ENCODE data around the gene OBP2A.

Gene OBP2A

DNA sequence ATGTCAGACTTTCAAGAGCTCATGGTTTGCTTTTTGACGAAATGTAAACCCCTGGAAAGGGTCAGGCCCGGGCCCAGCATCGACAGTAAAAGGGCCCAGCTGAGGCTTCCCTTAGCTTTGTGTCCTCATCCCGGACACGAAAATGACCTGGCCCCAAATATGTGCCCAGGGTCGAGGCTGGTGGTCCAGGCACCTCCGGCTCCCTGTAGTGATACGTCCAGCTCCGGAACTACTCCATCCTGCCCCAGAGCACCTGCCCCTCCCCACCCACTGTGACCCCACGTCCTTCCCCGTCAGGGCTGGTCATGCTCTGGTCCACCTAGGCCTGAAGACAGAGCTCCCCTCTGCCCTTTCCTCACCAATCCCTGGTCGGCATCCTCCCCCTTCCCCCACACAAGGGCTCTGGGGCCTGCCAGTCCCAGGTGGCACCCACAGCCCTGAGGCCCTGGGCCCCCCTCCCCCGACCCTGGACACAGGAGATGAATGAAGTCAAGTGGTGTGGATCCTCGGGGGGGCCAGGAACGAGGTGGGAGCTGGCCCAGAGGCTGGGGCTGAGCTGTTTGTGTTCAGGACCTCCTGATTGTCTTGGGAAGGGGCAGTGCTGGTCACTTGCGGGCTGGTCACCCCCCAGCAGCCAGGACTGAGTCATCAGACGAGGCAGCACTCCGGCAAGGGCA, 6.2 kb downstream of the OBP2A start:
- DNase-seq (ENCODE audit: low read depth): no peak

DNA sequence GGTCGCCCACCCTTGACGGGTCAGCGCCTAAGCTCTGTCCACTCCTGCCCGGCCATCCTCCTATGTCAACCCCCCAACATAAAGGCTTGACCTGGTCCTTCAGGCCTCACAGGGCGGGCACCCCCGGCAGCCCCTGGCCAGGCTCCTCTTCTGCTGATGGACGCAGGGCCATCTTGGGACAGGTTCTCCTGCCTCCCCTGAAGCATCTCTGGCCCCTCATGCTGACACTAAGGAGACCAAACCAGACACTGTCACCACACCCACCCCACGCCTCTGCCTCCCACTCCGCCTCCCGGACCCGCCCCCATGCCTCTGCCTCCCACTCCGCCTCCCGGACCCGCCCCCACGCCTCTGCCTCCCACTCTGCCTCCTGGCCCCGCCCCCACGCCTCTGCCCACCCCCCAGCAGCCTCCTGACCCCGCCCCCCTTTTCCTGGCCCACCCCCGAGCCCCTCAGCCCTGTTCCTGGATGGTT, 6.8 kb downstream of the OBP2A start:
- DNase-seq (ENCODE audit: low read depth): no peak

DNA sequence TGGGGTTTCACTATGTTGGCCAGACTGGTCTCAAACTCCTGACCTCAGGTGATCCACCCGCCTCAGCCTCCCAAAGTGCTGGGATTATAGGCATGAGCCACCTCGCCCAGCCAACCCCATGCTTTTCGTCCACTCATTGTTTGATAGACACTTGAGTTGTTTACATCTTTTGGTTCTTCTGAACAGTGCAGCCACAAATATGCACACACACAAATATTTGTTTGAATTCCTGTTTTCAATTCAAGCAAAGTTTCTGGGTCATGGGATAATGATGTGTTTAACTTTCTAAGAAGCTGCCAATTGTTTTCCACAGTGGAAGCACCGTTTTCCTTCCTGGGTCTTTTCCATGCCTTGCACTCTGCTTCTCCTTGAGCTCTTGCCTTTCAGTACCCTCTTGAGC, 8.8 kb downstream of the OBP2A start:
- DNase-seq (ENCODE audit: low read depth): peak; percentile 5

DNA sequence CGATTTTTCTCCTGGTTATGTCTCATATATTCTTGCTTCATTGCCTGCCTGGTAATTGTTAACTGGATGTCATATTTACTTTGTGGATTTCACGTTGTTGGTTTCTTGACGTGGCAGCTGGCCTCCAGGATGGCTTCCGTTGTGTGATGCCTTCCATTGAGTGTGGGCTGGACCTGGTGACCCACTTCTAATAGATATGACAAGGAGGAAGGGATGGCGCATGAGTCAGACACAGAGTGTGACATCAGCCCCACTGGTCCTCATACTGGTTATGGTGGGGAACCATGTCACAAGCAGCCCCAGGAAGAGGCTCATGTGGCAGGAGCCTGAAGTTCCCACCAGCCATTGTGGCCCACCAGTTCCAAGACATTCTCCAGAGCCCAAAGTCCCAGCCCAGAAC, 9.3 kb downstream of the OBP2A start:
- DNase-seq (ENCODE audit: low read depth): no peak

DNA sequence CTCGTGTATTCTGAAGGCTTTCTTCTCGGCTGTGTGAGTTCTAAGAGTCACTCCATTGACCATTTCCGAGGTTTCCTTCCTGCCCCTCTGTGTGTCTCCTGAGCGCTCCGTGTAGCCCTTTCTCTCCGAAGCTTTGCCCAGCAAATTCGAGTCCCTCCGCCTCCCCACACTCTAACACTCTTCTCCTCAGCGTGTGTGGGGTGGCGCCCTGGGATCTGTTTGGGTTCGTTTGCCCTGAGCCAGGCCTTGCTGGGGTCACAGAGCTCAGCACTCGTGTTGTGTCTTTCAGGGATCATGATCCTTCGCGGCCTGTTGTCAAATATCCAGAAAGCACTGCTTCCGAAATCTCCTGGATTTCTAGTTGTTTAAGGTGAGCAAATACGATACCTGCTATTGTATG, 10.0 kb downstream of the OBP2A start:
- no peak for DNase-seq (ENCODE audit: low read depth)

DNA sequence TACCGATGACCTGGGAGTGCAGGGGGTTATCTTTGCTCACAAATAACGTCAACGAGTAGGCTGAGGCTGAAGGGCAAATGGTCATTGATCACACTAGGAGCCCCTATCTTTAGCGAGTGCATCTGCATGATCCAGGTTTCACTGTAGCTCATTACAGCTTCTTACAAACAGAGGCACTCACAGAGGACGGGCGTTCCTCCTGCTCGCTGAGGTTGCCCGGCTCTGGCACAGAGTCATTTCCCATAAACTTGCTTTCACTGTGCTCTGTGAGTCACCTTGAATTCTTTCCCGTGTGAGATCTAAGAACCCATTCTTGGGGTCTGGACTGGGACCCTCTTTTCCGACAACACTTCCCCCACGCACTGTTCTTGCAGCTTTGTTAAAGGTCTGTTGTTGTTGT, 13.7 kb downstream of the OBP2A start:
- DNase-seq (ENCODE audit: low read depth): no peak

DNA sequence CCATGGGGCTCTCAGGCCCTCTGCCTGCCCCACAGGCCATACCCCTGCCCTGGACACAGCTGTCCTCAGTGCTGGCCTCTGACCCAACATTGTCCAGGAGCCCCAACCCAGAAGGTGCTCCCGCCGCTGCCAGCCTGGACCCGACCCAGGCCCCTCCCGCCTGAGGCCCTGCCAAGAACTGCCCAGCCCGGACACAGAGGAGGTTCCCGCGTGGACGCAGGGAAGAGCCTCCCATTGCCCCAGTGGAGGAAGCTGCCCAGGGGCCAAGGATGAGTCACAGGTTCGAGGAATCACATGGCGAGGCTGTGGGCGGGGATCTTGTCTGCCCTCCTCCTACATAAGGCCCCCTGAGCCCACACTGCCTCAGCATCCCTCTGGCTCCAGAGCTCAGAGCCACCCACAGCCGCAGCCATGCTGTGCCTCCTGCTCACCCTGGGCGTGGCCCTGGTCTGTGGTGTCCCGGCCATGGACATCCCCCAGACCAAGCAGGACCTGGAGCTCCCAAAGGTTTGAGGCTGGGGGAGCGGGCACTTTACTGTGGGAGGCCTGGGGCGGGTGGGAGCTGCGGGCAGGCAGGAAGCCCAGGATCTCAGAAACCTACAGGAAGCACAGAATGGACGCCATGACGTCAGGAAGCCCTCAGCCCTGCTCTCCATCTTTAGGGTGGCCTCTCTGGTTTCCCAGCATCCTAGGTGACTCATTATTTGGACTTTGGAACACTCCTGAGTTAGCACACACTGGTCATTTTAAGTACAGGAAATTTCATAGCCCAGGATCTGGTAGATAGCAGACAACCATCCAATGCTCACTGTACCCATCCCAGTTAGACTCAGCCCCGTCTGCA, 15.7 kb downstream of the OBP2A start, which contains the start of gene PAEP:
Gene PAEP (plus strand): TSS at position 366 of the 844 bp plus-strand sequence.
- no peak for DNase-seq (ENCODE audit: low read depth)

DNA sequence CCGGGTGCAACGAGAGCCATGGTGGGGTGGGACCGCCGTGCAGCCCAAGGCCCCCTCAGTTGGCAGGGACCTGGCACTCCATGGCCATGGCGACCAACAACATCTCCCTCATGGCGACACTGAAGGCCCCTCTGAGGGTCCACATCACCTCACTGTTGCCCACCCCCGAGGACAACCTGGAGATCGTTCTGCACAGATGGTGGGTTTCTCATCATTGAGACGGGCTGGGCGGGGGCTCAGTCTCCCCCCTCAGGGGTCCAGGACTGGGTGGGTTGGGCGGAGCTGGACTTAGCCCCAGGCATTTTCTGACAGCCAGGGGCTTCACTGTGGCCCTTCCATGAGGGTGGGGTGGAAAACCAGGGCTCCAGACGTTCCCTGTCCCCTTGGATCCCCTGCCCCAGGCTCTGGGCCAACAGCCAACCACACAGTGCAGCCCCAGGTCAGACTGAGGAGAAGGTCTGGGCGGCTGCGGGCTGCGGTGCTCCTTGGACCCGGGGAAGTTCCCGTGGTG, 16.4 kb downstream of the OBP2A start:
- DNase-seq (ENCODE audit: low read depth): no peak

DNA sequence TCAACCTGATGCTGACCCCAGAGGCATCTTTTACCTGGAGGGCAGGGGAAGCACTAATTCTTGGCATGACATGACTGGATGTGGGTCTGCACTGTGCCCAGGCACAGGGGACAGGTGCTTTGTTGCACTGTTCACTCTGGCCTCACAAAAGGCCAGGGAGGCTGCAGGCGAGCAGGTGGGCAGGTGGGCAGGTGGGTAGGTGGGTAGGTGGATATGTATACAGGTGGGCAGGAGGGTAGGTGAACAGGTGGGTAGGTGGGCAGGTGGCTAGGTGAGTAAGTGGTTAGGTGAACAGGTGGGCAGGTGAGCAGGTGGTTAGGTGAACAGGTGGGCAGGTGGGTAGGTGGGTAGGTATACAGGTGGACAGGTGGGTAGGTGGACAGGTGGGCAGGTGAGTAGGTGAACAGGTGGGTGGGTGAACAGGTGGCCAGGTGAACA, 17.1 kb downstream of the OBP2A start:
- DNase-seq (ENCODE audit: low read depth): no peak

DNA sequence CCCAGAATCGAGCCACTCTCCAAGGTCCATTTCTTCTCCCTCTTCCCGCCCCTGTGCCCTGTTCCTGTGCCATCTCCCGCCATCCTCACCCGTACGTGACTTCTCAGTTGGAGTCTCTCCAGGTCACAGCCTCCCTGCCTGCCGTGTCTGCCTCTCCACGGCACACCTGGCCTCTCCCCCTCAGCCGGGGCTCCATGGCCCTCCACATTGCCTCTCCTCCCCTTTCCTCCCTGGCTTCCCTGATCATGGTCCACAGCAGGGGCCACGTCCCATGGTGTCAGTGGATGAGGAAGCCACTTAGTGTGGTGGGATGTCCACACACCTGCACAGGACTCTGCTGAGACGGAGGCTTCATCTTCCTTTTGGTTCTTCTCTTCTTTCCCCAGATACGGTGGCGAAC, 17.9 kb downstream of the OBP2A start:
- DNase-seq (ENCODE audit: low read depth): no peak

DNA sequence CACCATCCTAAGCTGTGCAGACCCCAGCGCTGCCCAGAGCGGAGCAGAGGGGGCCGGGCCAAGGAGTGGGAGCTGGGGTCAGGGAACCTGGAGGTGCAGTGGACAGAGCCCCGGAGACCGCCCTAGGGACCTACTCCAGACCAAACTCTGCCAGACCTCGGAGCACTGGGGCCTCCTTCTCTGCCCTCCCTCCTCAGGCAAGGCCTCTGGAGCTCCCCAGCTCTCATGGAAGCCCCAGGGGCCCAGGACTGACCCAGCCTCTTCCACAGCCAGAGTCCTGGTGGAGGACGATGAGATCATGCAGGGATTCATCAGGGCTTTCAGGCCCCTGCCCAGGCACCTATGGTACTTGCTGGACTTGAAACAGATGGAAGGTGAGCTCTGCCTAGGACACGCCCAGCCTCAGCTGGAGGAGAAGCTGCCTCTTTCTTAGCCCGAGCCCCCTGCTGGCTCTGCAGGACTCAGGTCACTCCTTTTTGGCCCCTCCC, 19.3 kb downstream of the OBP2A start:
- DNase-seq (ENCODE audit: low read depth): no peak

DNA sequence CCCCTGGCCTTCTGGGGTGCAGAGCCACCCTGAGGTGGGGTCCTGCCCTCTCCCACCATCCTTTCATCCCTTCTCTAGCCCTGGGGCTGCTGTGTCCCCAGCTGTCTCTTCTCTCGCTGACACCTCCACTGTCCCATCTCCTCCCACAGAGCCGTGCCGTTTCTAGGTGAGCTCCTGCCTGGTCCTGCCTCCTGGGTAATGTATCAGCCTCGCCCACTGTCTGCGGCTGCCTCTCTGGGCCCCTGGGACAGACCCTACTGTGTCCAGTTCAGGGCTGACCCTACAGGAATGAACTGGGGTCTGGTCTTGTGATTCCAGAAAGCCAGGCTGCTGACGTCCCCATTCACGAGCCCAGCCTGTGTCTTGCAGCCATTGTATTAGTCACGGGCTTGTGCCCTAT, 19.7 kb downstream of the OBP2A start:
- DNase-seq (ENCODE audit: low read depth): no peak

DNA sequence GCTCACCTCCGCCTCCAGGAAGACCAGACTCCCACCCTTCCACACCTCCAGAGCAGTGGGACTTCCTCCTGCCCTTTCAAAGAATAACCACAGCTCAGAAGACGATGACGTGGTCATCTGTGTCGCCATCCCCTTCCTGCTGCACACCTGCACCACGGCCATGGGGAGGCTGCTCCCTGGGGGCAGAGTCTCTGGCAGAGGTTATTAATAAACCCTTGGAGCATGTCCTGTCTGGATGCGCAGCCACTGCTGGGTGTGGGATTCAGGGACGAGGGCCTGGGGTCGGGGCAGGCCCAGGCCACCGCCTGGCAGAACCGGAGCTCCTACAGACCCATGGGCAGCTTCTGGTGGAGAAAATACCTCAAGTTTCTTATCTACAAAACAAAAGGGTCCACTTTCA, 20.6 kb downstream of the OBP2A start:
- DNase-seq (ENCODE audit: low read depth): no peak

DNA sequence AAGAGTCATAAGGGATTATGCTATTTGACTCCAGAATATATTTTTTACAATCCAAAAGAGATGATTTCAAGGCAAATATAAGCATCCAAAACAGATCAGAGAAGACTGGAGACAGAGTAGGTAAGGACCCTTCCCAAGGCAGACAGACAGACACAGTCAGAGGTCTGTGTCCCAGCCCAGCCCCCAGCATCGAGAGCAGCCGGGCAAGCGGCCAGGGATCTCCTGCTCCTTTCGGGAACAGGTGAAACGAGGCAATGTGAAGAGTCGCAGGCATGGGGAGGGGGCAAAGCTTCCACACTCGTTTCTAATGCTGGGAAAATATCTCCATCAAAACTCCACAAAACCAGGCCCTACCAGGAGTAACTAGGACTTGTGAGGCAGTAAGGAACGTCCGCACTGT, 21.4 kb downstream of the OBP2A start:
- no peak for DNase-seq (ENCODE audit: low read depth)

DNA sequence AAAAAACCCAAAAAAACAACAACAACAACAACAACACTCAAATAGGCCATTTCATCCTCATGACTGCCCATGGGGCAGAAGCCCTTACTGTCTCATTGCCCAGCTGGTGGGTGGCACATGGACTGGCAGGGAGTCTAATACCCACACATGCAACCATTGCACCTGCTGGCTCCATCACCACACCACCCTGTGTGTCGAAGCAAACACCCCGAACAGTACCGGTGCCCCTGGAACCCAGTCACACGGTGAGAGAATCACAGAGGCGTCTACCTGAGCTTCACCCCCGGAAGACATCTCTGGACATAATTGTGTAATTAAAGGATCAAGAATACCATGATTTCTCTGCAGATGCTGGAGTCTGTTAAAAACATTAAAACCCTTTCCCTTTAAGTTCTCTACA, 22.1 kb downstream of the OBP2A start:
- no peak for DNase-seq (ENCODE audit: low read depth)

DNA sequence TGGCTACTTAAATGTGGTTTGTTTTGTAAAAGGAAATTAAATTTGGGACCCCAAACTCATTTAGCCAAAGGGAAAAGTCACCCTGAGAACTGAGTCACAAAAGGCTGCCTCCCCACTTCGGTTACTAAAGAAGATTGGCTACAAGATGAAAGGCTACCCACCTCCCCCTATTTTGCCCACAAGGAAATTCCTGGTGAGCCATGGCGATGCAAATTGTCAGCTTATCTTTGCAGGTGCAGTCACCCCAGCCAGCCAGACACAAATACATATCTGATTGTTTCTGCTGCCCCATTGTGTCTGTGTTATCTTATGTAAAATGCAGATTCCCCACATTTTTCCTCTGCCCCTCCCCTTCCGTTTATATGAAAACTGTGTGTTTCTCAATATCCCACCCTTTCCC, 24.5 kb downstream of the OBP2A start:
- no peak for DNase-seq (ENCODE audit: low read depth)

DNA sequence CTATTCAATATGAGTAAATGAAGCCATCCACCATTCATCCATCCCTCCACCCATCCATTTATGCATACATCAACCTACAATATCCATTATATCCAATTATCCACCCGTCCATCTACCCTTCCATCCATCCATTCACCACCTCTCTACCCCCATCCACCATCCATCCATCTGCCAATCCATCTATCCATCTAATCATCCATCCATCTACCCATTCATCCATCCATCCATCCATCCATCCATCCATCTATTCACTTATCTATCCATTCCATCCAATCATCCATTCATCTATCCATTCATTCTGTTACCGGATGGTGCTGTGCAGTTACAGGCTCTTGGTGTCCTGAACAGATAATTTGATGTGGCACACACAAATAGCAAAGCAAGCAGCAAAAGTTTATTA, 26.3 kb downstream of the OBP2A start:
- DNase-seq (ENCODE audit: low read depth): no peak

DNA sequence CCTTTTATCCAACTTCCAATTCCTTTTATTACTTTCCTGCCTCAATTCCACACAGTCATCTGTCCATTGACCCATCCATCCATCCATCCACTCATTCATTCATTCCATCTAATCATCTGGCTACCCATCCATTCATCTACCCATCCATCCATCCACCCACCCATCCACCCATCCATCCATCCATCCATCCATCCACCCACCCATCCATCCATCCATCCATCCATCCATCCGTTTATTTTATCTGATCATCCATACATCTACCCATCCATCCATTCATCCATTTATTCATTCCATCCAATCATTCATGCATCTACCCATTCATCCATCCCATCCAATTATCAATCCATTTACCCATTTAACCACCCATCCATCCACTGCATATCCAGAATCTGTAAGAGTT, 27.2 kb downstream of the OBP2A start:
- no peak for DNase-seq (ENCODE audit: low read depth)

DNA sequence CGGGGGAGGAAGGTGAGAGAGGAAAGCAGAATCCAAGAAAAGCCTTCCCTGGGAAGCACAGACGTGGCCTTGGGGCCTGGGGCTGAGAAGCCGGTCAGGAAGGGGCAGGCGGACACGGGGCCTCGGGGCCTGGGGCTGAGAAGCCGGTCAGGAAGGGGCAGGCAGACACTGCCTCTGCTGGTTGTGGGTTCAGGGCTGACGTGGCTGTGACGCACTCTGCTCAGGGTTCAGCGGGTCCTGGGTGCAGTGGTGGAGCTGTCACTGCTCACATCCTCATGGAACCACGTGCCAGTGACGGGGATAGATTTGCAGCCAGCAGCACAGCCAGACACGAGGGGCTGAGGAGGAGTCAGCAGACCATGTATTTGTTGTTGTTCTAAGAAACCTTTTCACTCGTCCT, 28.4 kb downstream of the OBP2A start:
- DNase-seq (ENCODE audit: low read depth): no peak

DNA sequence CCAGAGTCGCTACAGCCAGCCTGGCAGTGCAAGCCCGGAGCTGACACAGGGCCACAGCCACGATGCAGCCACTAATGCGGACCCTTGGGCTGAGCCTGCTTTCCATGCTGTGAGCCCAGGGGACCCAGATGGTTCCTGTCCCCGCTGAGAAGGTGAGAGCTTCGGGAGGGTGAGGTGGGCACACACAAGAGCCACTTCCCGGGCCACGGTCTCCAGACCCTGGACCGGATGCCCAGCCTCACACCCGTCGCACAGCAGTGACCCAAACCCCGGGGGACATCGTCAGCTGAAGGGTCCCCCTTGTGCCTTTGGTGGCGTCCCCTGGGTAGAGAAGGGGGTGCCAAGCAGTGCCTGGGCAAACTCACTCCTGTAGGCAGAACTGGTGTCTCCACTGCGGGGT, 29.0 kb downstream of the OBP2A start:
- no peak for DNase-seq (ENCODE audit: low read depth)

DNA sequence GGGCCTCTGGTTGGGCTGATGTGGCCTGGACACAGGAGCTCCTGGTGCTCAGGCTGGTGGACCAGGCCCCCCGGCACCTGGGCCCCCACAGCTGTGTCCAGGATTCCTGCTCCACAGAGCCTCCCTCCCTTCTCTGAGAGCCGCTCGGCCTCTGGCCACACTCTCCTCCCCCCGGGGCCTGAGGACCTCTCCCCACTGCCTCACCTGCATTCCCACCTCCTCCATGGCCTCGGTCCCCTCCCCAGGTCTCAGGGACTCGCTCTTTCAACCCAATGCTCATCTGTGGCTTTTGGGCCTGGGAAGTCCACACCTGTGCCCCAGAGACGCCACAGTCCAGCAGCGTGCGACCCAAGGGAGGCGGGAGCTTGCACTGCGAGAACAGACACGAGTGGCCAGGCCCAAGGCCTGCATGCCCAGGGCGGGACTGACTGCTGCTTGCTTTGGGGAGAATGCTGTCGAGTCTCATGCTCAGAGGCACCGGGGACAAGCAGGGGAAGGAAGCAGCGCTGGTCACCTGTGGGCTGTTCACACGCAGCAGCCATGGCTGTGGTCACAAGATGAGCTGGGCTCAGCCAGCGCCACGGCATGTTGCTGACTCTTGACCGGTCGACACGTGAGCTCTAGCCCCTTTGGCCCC, 30.2 kb downstream of the OBP2A start:
- DNase-seq (ENCODE audit: low read depth): no peak

DNA sequence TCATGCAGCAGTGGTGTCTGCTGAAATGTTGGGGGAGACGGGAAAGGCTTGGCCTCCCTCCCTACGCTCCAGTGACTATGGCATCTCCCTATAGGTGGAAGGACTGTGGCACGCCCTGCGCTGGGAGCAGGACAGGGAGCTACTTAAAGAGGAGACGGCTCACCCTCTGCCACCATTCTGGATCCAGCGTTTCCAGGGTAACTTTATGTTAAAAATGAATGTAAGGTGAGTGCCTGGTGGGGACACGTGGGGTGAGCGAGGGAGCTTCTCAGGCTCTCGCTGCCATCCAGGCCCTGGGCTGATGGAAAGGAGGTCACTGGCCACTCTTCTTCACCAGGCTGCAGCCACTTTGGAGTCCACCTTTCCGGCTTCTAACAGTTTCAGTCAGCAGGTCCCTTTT, 31.3 kb downstream of the OBP2A start:
- DNase-seq (ENCODE audit: low read depth): no peak

DNA sequence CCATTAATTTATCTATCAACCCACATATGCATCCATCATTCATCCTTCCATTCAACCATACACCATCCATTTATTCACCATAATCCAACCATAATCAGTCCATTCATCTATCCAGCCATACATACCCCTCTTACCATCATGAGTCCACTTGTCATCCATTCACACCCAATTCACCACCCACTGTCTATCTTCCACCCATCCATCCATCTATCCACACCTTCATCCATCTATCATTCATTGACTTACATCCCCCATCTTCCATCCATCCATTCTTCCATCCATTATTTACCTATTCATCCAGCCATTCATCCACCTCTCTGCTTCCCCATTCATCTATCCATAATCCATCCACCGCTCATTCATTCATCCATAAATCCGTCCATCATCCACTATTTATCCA, 33.4 kb downstream of the OBP2A start:
- DNase-seq (ENCODE audit: low read depth): no peak

Measured in iris pigment epithelial cell (primary cell).